Peyer's patch (tissue), 4 donors: Measurements from ENCODE around the gene CDKN1C.

Source experiments
- CTCF ChIP-seq, 6 experiments: fragments of 450-650 bp in 4 of 6; fragments of 200-600 bp in 2 of 6; sonication (generic) in 1 of 6; IDR thresholded peaks; one replicate each; pipeline ENCODE4 v1.5.1; 2017 to 2019; ENCODE audit warnings: antibody characterized with exemption in 6 of 6, mild to moderate bottlenecking in 3 of 6, moderate library complexity in 1 of 6
- POLR2A ChIP-seq, 2 donors: fragments of 450-650 bp; IDR thresholded peaks; one replicate each; pipeline ENCODE4 v1.5.1; 2017; ENCODE audit warnings: antibody characterized with exemption in 2 of 2, mild to moderate bottlenecking in 2 of 2, moderate library complexity in 2 of 2

GRCh38 chr11:2919188-2919587 is 33.6 kb upstream of the CDKN1C start:
- TF ChIP-seq CTCF (IDR thresholded peaks at IDR 0.05) (no peak), POLR2A (IDR thresholded peaks at IDR 0.05) (no peak)
